GM12892 (cell line): ENCODE measurements around the gene OTUD5.

Source experiments
- POLR2A ChIP-seq: IDR thresholded peaks from 2 replicates; pipeline ENCODE4 v1.6.1; 2011; ENCODE audit warnings: low read depth, low read length, control low read depth
- POLR2AphosphoS5 ChIP-seq: IDR thresholded peaks from 2 replicates; pipeline ENCODE4 v1.6.1; 2011; ENCODE audit warnings: low read depth, low read length, control low read depth

DNA sequence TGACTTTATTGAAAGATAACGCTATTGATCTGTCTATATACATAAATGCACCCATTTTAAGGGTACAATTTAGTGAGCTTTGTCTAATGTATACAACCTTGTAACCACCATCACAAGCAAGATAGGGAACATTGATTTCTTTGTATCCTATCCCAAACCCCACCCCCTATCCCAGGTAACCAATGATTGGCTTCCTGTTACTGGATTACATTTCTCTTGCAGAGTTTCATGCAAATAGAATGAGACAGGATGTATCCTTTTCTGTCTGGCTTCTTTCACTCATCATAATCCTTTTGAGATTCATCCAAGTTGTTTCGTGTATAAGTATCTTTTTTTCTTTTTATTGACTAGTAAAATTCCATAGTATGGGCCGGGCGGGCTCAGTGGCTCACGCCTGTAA is 46.3 kb upstream of the OTUD5 start:
- TF ChIP-seq POLR2A: no peak
- no peak for TF ChIP-seq POLR2AphosphoS5
